GM12875 (cell line): ENCODE measurements around the gene SEC16A.

Source experiments
- H3K4me3 ChIP-seq: one replicate; pipeline ENCODE4 v1.5.1; 2011; ENCODE audit warnings: low read depth, low read length, control low read depth
- TF ChIP-seq, protein P1 (sequence below): IDR thresholded peaks from 2 replicates; pipeline ENCODE4 v1.5.1; 2011; ENCODE audit warnings: low read depth, mild to moderate bottlenecking, control low read depth, inconsistent platforms, low read length, moderate library complexity, borderline replicate concordance; ENCODE audit not compliant: insufficient read depth

SEC16A gene

DNA sequence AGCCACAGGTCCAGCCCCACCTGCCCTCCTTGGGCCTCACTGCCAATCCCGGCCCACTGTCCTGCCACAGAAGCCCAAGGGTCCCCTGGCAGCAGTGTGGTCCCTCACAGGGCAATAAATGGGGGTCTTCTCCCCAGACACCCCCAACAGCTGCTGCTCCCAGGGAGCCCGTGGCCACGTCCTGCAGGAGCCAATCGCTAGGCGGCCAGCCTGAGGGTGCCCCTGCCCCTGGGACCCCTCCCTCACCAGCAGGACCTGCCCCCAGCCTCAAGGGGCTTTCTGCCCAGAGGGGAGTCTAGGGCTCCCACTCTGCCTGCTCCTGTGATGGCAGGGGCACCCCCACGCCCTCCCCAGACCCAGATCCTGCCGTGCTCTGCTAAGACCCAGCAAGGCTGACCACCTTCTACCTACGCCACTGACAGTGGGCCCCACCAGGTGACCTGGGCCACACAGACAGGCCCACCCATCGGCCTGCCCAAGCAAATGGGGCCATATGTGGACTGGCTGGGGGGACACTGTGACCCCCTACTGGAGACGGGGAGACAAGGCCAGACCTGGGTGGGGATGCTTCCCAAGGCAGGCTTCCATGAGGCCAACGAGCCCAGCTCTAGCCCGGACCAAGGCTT, 46.0 kb upstream of the SEC16A start:
- TF ChIP-seq, protein P1, sequence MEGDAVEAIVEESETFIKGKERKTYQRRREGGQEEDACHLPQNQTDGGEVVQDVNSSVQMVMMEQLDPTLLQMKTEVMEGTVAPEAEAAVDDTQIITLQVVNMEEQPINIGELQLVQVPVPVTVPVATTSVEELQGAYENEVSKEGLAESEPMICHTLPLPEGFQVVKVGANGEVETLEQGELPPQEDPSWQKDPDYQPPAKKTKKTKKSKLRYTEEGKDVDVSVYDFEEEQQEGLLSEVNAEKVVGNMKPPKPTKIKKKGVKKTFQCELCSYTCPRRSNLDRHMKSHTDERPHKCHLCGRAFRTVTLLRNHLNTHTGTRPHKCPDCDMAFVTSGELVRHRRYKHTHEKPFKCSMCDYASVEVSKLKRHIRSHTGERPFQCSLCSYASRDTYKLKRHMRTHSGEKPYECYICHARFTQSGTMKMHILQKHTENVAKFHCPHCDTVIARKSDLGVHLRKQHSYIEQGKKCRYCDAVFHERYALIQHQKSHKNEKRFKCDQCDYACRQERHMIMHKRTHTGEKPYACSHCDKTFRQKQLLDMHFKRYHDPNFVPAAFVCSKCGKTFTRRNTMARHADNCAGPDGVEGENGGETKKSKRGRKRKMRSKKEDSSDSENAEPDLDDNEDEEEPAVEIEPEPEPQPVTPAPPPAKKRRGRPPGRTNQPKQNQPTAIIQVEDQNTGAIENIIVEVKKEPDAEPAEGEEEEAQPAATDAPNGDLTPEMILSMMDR = no peak
- no peak overlapping the region for H3K4me3 ChIP-seq

DNA sequence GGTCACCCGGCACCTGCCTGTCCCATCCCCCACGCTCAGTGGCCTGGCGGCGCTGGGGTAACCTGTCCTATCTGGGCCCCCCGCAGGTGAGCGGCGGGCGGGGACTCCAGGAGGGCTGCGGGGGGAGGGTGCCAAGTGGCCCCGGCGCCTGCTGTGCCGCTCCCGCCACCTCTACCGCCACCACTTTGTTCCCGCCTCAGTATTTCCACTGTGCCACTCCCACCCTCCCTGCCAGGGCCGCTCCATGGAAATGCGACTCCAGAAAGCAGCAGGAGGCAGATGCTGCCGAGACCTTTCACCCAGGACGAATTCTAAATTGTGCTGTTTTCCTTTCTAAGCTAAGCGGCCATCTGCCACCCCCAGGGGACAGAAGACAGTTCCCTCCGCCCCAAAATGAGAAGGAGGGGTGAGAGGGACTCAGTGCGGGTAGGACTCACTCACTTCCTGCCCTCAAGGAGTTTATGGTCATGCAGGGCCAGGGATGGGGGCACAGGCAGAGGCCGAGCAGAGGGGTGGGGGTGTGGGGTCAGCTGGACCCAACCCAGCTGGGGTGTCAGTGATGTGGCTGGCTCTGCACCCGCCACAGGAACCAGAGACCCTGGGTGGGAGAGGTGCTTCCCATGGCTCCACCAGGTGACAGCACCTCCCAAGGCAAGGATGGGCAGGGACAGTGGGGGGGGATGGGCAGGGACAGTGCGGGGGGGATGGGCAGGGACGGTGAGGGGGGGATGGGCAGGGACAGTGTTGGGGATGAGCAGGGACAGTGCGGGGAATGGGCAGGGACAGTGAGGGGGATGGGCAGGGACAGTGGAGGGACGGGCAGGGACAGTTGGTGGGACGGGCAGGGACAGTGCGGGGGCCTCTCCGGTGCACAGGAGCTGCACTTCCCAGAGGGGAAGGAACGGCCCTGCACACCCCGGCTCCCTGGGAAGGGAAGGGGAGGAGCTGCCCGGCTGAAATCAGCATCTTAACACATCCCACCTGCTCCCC, 45.2 kb upstream of the SEC16A start:
- H3K4me3 ChIP-seq = no peak overlapping the region
- TF ChIP-seq, protein P1 = no peak

DNA sequence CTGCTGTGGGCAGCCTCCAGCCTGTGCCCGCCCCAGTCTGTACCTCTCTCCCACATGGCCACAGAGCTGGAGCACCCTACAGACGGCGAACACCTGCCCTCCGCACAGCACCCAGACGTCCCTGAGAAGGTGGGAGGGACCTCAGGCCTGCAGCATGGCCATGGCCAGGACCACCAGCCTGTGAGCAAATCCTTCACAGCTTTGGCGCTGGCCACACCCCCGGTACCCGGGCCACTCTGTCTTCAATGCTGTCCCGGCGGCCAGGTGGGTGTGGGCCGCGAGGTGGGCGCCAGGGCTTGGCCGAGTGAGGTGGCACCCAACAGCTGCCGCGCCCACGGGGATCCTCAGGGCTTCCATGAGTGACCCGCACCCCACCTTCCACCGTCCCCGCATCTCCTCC, 44.3 kb upstream of the SEC16A start:
- TF ChIP-seq, protein P1 = no peak
- H3K4me3 ChIP-seq = no peak overlapping the region

DNA sequence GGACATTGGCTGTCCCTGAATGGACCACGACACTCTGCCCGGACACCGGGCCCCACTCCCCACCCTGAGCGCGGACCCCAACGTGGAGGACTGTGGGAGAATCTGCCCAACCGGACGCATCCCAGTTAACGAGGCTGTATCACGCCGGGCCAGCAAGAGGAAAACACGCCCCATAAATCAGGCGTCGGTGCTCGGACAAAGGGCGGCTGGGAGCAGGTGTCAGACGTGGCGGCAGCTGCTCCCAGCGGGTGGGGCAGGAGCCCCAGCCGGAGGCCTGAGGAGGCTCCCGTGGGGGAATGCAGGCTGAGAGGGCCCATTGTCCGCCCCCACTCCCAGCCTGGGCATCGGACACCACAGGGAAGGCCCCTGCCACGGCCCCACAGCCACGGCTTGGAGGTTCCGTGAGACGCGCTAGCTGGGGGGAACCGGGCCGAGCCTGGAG, 43.8 kb upstream of the SEC16A start:
- TF ChIP-seq, protein P1 = no peak
- H3K4me3 ChIP-seq = no peak overlapping the region

DNA sequence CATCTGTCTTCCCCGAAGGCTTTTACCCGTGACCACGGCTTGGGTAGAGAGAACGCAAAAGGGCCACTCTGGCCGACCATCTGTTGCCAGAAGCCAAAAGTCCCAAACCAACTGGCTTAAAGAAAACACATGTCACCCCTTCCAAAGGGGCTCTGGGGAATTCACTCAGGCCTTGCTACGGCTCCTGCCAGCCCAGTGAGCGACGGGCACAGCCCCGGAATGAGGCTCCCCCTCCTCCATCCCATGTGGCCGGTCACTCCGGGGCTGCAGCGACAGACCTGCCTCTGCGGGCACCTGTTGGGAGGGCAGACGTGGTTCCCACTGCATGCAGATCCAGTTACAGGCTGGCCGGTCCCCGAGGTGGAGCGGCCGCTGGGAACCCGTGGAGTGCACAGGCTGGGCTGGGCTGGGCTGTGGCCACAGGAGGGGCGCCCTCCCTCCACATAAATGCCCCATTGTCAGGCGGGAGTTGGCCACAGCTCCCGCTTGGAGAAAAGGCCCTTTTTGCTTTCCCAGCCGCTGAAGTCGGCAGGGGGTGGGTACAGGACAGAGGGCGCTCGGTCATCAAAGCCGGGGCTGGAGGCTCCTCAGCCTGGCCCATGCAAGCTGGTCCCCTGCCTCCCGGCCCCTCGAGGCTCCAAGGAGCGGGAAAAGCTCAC, 43.1 kb upstream of the SEC16A start:
- TF ChIP-seq, protein P1 = no peak
- no peak overlapping the region for H3K4me3 ChIP-seq

DNA sequence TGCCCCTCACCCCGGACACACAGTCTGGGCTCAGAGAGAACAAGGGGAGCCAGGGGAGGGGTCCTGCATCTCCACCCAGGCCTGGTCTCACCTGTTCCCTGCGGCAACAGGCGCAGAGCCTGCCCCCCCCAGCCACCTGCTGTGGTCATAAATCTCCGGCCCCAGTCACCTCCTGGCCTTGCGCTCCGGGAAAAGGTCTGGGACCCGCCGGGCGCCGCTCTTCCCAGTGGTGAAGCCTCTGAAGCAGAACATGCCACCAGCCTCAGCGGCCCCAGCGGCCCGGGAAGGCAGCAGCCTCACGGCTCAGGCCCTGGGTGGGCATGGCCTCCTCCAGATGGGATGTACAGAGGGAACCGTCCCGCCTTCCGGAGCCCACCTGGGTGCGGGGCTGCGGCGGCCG, 42.4 kb upstream of the SEC16A start:
- TF ChIP-seq, protein P1 = no peak
- H3K4me3 ChIP-seq = no peak overlapping the region
